HG02870 (cell line): Measurements from ENCODE around the gene RHBDD3.

ENCODE experiments used
- ATAC-seq: cut with Tn5 transposase; IDR thresholded peaks from one replicate; pipeline ENCODE4 v1.9.1; 2021; ENCODE audit warnings: mild to moderate bottlenecking, moderate library complexity; ENCODE audit not compliant: unreplicated experiment

RHBDD3 gene

GRCh38 chr22:29306175-29306834, 38.5 kb upstream of the RHBDD3 start, which contains the start of gene GAS2L1:
TSS of gene GAS2L1 (plus strand) at chr22:29306650. CDS start at chr22:29308106, 1,456 bp downstream.
- no peak for ATAC-seq

- no peak for ATAC-seq
These were observed 38.0 kb upstream of the RHBDD3 start for GRCh38 chr22:29305836-29306174.

- no peak for ATAC-seq
These were observed 35.1 kb upstream of the RHBDD3 start for GRCh38 chr22:29302681-29303465.

GRCh38 chr22:29302402-29302680, 34.6 kb upstream of the RHBDD3 start:
- ATAC-seq = no peak

GRCh38 chr22:29301716-29302401, 34.1 kb upstream of the RHBDD3 start:
- ATAC-seq = no peak

GRCh38 chr22:29300807-29301601, 33.2 kb upstream of the RHBDD3 start:
- ATAC-seq = no peak

- ATAC-seq = no peak
These were observed 32.7 kb upstream of the RHBDD3 start for GRCh38 chr22:29300467-29300806.

GRCh38 chr22:29299136-29299900, 31.5 kb upstream of the RHBDD3 start:
- ATAC-seq = no peak

GRCh38 chr22:29298641-29299040, 30.9 kb upstream of the RHBDD3 start:
- no peak for ATAC-seq

GRCh38 chr22:29292379-29292778, 24.6 kb upstream of the RHBDD3 start:
- no peak for ATAC-seq

- no peak for ATAC-seq
These were observed 23.4 kb upstream of the RHBDD3 start for GRCh38 chr22:29291215-29291614.

GRCh38 chr22:29290061-29290460, 22.3 kb upstream of the RHBDD3 start:
- no peak for ATAC-seq

GRCh38 chr22:29288837-29289236, 21.1 kb upstream of the RHBDD3 start:
- no peak for ATAC-seq

- ATAC-seq = no peak
These were observed 16.4 kb upstream of the RHBDD3 start for GRCh38 chr22:29284196-29284595.

- no peak for ATAC-seq
These were observed 10.1 kb upstream of the RHBDD3 start for GRCh38 chr22:29277927-29278326.

GRCh38 chr22:29275819-29276565, 8.2 kb upstream of the RHBDD3 start:
- ATAC-seq = no peak

- ATAC-seq = no peak
These were observed 7.4 kb upstream of the RHBDD3 start for GRCh38 chr22:29275167-29275566.

- no peak for ATAC-seq
These were observed 4.8 kb upstream of the RHBDD3 start for GRCh38 chr22:29272624-29273023.

GRCh38 chr22:29270475-29271271, 2.9 kb upstream of the RHBDD3 start:
- no peak for ATAC-seq
